ENCODE measurements around the gene AVPR2.

DNA sequence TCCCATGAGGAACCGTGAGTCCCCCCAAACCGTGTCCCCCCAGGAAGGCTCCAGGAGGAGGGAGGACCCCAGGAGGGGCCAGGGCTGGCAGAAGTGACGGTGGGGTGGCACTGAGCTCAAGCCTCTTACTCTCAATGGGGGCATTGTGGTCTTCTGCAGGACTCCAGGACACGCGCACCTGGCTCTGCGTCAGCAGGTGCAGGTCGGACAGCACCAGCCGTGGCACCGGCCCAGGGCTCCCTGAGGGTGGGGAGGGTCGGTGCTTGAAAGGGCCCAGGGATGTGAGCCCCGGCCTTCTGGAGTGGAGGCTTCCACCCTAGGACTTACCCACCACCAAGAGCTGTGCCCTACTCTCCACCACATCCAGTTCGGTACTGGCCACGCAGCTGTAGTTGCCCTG is 36.8 kb upstream of the AVPR2 start:
- TF ChIP-seq, protein P1, sequence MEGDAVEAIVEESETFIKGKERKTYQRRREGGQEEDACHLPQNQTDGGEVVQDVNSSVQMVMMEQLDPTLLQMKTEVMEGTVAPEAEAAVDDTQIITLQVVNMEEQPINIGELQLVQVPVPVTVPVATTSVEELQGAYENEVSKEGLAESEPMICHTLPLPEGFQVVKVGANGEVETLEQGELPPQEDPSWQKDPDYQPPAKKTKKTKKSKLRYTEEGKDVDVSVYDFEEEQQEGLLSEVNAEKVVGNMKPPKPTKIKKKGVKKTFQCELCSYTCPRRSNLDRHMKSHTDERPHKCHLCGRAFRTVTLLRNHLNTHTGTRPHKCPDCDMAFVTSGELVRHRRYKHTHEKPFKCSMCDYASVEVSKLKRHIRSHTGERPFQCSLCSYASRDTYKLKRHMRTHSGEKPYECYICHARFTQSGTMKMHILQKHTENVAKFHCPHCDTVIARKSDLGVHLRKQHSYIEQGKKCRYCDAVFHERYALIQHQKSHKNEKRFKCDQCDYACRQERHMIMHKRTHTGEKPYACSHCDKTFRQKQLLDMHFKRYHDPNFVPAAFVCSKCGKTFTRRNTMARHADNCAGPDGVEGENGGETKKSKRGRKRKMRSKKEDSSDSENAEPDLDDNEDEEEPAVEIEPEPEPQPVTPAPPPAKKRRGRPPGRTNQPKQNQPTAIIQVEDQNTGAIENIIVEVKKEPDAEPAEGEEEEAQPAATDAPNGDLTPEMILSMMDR (IDR thresholded peaks at IDR 0.05; ENCODE audit: low read depth, low read length) = no peak
- no peak for TF ChIP-seq EZH2phosphoT487 (IDR thresholded peaks at IDR 0.05; ENCODE audit: low read depth)
